Tongue (tissue), 1 donor: Measurements from ENCODE around the gene MAP3K21. TPM values are rescaled to one million over a fixed set of nuclear protein-coding genes. Genes with fewer than 3 reads are reported as not detected.

Source experiments
- total RNA-seq: library from RNA; depleted of rRNA; stranded (reverse); fragments of >200 nt; gene quantifications from one replicate; pipeline ENCODE4 v1.2.3, GENCODE V29; 2014

Gene MAP3K21
- total RNA-seq, 1 donor from 2014 or later, result 1.4 TPM

Other genes with a start within 250 kb of the MAP3K21 start
- 15.8 TPM for gene PCNX2, start 32.0 kb upstream of the MAP3K21 start, total RNA-seq